Retinal pigment epithelial cell (primary cell): ENCODE results near the gene RFK.

ENCODE experiments used
- DNase-seq: peaks from one replicate; pipeline ENCODE4 v3.0.0-alpha.2; 2010; ENCODE audit warnings: low read depth
- H3K4me3 ChIP-seq: 2 replicates; pipeline ENCODE4 v1.5.1; 2011; ENCODE audit warnings: mild to moderate bottlenecking, low read length, control low read depth, moderate library complexity
- CTCF ChIP-seq: conservative IDR thresholded peaks from 2 replicates; pipeline ENCODE4 v1.5.1; 2011; ENCODE audit warnings: low read depth, low read length, control low read depth, inconsistent platforms

RFK gene

GRCh38 chr9:76378367-76379073 is 15.7 kb downstream of the RFK start:
- TF ChIP-seq CTCF = no peak
- no peak for DNase-seq
- H3K4me3 ChIP-seq = no peak overlapping the region

- TF ChIP-seq CTCF = no peak
- DNase-seq = no peak
- H3K4me3 ChIP-seq = no peak overlapping the region
Observed at GRCh38 chr9:76377791-76378190, 16.4 kb downstream of the RFK start.

GRCh38 chr9:76374783-76375559 is 19.3 kb downstream of the RFK start:
- no peak overlapping the region for H3K4me3 ChIP-seq
- DNase-seq = peak; percentile 59
- TF ChIP-seq CTCF = no peak

GRCh38 chr9:76373784-76374474 is 20.3 kb downstream of the RFK start:
- TF ChIP-seq CTCF = no peak

GRCh38 chr9:76373173-76373783 is 20.9 kb downstream of the RFK start:
- no peak for DNase-seq
- no peak overlapping the region for H3K4me3 ChIP-seq
- no peak for TF ChIP-seq CTCF

More at GRCh38 chr9:76373784-76374474, 20.3 kb downstream of the RFK start:
- H3K4me3 ChIP-seq = no peak overlapping the region
- DNase-seq = no peak

- no peak for TF ChIP-seq CTCF
- no peak for DNase-seq
Observed at GRCh38 chr9:76372336-76372735, 21.9 kb downstream of the RFK start.

More at GRCh38 chr9:76372336-76372735, 21.9 kb downstream of the RFK start:
- H3K4me3 ChIP-seq = no peak overlapping the region
